Lung (tissue), 12 donors: ENCODE data around the gene CNTN3. TPM values are rescaled to one million over a fixed set of nuclear protein-coding genes. Genes with fewer than 3 reads are reported as not detected.

Source experiments
- ATAC-seq: fragments of 200-7000 bp; cut with Tn5 transposase; one replicate; pipeline ENCODE4 v1.9.1; 2020; ENCODE audit warnings: moderate number of reproducible peaks; ENCODE audit not compliant: insufficient read depth, low FRiP score
- DNase-seq, 3 donors: peaks; one replicate each; pipeline ENCODE4 v3.0.0-alpha.2; 2013 to 2017
- H3K27ac ChIP-seq, 2 donors: one replicate each; pipeline ENCODE4 v1.5.1; 2013; ENCODE audit warnings: mild to moderate bottlenecking in 2 of 2, moderate library complexity in 2 of 2, control low read depth in 1 of 2, inconsistent platforms in 1 of 2, low read depth in 1 of 2, low read length in 1 of 2
- H3K27me3 ChIP-seq, 3 donors: one replicate each; pipeline ENCODE4 v1.5.1; 2013; ENCODE audit warnings: low read length in 2 of 3; ENCODE audit not compliant: control insufficient read depth in 3 of 3, insufficient read depth in 3 of 3
- H3K36me3 ChIP-seq, 4 donors: one replicate each; pipeline ENCODE4 v1.5.1; 2013; ENCODE audit warnings: low read length in 4 of 4, mild to moderate bottlenecking in 1 of 4, moderate library complexity in 1 of 4; ENCODE audit not compliant: control insufficient read depth in 4 of 4, insufficient read depth in 4 of 4
- H3K4me1 ChIP-seq, 5 donors: one replicate each; pipeline ENCODE4 v1.5.1; 2013; ENCODE audit warnings: low read length in 5 of 5, mild to moderate bottlenecking in 2 of 5, moderate library complexity in 1 of 5; ENCODE audit not compliant: control insufficient read depth in 5 of 5, insufficient read depth in 5 of 5
- H3K4me3 ChIP-seq: one replicate; pipeline ENCODE4 v1.5.1; 2013; ENCODE audit warnings: mild to moderate bottlenecking, control low read depth, moderate library complexity
- H3K9ac ChIP-seq, 2 donors: one replicate each; pipeline ENCODE4 v1.5.1; 2013; ENCODE audit warnings: low read length in 2 of 2, control low read depth in 1 of 2; ENCODE audit not compliant: insufficient read depth in 1 of 2
- H3K9me3 ChIP-seq, 4 donors: one replicate each; pipeline ENCODE4 v1.5.1; 2013; ENCODE audit warnings: low read length in 3 of 4, mild to moderate bottlenecking in 1 of 4, moderate library complexity in 1 of 4; ENCODE audit not compliant: control insufficient read depth in 4 of 4, insufficient read depth in 3 of 4
- WGBS, 2 donors: extraction: QIAGEN DNeasy Blood & Tissue Kit; methylation state at CpG; one replicate each; pipeline ENCODE4 v1.1.7; 2013; 5-methylcytosine and 5-hydroxymethylcytosine counted together
- polyA plus RNA-seq, 2 donors: library from polyadenylated mRNA; stranded (reverse); fragments of 200-250 nt; gene quantifications; one replicate each; pipeline ENCODE4 v1.2.1, GENCODE V29; 2013
- total RNA-seq, 2 donors: library from RNA; depleted of rRNA in 1 of 2; stranded (reverse); fragments of >200 nt in 1 of 2; gene quantifications; one replicate each; pipeline ENCODE4 v1.2.1, GENCODE V29; 2014 to 2021
- TF ChIP-seq, protein P1 (sequence below): IDR thresholded peaks from 2 replicates; pipeline ENCODE4 v1.5.1; 2012; ENCODE audit warnings: mild to moderate bottlenecking; ENCODE audit errors: control extremely low read depth, extremely low read depth
- donor health status: control.
- donor health status: control.
- donor health status: Bipolar disorder and iron deficiency.
- donor health status: healthy.
- donor health status: DM: yes; HTN: yes; CAD: no.

CNTN3 gene
- total and polyA plus RNA-seq, 4 donors, result 0.74 to 51.0 (median 1.2) TPM

DNA sequence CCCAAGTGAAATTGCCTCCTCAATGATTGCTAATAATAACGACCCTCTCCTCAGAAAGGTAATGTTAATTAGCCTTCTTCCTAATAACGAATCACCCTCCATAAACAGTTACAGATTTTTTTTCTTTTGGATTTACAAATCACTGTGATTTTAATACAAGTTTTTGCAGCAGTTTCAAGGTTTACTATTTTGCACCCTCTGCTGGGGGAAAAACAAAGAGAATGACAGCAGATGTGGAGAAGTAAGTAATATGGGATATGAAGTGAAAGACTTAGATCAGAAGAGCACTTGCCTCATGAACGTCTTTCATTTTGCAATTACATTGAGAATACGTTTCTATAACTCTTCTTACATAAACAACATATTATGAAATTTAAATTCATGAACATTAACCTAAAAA, 16.1 kb upstream of the CNTN3 start:
- no peaks in the 10 kb centered on the region for H3K27me3 ChIP-seq
- H3K4me1 ChIP-seq, result peaks cover 0 to 3% (median 0%) of the 10 kb centered on the region in 5 donors
- no peak overlapping the region for H3K27ac ChIP-seq
- TF ChIP-seq, protein P1, sequence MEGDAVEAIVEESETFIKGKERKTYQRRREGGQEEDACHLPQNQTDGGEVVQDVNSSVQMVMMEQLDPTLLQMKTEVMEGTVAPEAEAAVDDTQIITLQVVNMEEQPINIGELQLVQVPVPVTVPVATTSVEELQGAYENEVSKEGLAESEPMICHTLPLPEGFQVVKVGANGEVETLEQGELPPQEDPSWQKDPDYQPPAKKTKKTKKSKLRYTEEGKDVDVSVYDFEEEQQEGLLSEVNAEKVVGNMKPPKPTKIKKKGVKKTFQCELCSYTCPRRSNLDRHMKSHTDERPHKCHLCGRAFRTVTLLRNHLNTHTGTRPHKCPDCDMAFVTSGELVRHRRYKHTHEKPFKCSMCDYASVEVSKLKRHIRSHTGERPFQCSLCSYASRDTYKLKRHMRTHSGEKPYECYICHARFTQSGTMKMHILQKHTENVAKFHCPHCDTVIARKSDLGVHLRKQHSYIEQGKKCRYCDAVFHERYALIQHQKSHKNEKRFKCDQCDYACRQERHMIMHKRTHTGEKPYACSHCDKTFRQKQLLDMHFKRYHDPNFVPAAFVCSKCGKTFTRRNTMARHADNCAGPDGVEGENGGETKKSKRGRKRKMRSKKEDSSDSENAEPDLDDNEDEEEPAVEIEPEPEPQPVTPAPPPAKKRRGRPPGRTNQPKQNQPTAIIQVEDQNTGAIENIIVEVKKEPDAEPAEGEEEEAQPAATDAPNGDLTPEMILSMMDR, result no peak
- ATAC-seq (no peak), DNase-seq (peak in 2 of 3 donors; percentile 73 to 79)
- WGBS, 2 donors, result 47 to 68% methylated on average over 4 of the region's 4 CpGs
- no peak overlapping the region for H3K4me3 ChIP-seq
- no peaks in the 10 kb centered on the region for H3K36me3 ChIP-seq
- no peaks in the 10 kb centered on the region for H3K9me3 ChIP-seq
- H3K9ac ChIP-seq, result no peak overlapping the region

DNA sequence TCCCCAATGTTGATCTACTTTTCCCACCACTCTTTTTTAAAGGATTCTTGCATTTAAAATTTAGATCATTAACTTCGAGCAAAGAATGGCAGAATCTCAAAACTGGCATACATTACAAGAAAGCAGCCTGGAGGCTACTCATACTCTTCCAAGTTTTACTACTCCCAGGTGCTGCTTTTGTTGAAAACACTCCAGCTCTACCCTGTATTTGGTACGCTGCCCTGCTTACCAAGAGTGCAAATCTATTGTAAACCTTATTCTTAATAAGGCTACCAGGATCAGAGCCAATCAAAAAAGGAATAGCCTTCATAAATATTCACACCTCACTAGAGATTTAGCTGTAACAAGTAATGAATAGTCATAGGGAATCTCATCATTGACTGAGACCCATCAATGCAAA, 11.6 kb upstream of the CNTN3 start:
- Histone ChIP-seq H3K9me3 (no peaks in the 10 kb centered on the region), H3K27me3 (no peaks in the 10 kb centered on the region), H3K27ac (no peak overlapping the region), H3K4me3 (no peak overlapping the region), H3K9ac (no peak overlapping the region), H3K36me3 (no peaks in the 10 kb centered on the region), H3K4me1 (no peaks in the 10 kb centered on the region)
- TF ChIP-seq, protein P1, result no peak
- DNase-seq (no peak), ATAC-seq (no peak)
- WGBS, 2 donors, result 74 to 80% methylated on average over 2 of the region's 2 CpGs

DNA sequence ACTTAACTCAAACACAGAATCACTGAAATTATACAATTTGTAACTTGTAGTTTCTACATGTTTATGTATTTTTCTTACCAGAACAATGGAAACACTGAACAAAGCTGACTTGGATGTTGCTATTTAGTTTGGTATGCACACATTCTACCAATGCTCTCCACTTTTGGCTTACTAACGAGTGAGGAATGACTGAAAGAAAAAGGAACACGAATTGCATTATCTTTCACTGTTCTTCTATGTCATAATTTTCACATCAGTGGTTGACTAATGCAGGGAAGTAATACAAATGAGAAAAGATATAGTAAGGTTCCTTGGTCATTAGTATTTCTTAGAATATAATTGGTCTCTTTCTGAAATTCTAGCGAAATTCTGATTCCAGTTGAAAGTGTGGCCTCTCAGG, 9.8 kb upstream of the CNTN3 start:
- H3K36me3 ChIP-seq, result no peaks in the 10 kb centered on the region
- no peaks in the 10 kb centered on the region for H3K27me3 ChIP-seq
- H3K9me3 ChIP-seq, result no peaks in the 10 kb centered on the region
- no peak overlapping the region for H3K4me3 ChIP-seq
- no peaks in the 10 kb centered on the region for H3K4me1 ChIP-seq
- TF ChIP-seq, protein P1, result no peak
- no peak overlapping the region for H3K9ac ChIP-seq
- DNase-seq (no peak), ATAC-seq (no peak)
- WGBS, 2 donors, result 73 to 84% methylated on average over 3 of the region's 3 CpGs
- H3K27ac ChIP-seq, result no peak overlapping the region

DNA sequence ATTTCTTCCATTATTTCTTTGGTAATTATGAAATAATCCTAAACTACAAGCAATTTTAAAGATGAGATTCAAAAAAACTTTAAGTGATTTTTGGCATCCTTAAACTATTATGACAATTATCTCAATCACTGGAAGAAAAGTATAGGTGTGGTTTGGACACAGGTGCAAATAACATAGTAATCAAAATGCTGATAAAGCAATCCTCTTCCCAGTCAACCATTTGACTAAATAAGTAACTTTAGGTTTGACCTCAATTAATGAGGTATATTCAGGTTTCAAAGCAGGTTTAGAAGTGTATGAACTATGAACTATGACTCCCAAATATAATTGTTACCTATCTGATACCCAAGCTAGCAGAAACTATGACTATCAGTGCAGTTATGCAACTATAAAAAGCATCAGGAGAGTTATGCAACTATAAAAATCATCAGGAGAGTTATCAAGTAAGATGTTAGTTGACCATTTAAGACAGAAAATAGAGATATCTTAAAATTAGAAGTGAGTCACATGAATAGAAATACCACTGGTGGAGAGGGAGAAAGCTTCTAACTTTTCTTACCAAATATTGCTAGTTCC, 8.9 kb upstream of the CNTN3 start:
- Histone ChIP-seq H3K27me3 (no peaks in the 10 kb centered on the region), H3K27ac (no peak overlapping the region), H3K4me3 (no peak overlapping the region), H3K4me1 (peaks cover 0 to 6% (median 0%) of the 10 kb centered on the region in 5 donors), H3K36me3 (no peaks in the 10 kb centered on the region), H3K9ac (no peak overlapping the region), H3K9me3 (no peaks in the 10 kb centered on the region)
- TF ChIP-seq, protein P1, result no peak
- DNase-seq (no peak), ATAC-seq (no peak)
